IPS-11a (cell line): ENCODE data around the gene ATG12.
"Not testable (repeated sequence)": the region's sequence is repeated elsewhere in the genome, so short reads cannot be mapped to it uniquely, and the experiment has no call there.

Experiments
- H3K4me3 ChIP-seq: one replicate; pipeline ENCODE4 v1.5.1; 2013; ENCODE audit warnings: low read depth, low read length, control low read depth

The ATG12 gene

DNA sequence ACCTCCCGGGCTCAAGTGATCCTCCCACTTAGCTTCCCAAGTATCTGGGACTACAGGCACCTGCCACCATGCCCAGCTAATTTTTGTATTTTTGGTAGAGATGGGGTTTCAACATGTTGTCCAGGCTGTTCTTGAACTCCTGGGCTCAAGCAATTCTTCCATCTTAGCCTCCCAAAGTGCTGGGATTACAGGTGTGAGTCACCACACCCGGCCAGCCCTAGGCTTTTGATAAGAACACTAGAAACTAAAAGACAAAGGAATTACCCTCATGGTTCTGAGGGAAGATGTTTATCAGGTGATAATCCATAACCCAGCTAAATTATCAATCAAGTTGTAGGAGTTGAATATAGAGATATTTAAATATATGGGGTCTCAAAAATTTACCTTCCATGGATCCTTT, 33.3 kb downstream of the ATG12 start:
- H3K4me3 ChIP-seq = not testable (repeated sequence)

DNA sequence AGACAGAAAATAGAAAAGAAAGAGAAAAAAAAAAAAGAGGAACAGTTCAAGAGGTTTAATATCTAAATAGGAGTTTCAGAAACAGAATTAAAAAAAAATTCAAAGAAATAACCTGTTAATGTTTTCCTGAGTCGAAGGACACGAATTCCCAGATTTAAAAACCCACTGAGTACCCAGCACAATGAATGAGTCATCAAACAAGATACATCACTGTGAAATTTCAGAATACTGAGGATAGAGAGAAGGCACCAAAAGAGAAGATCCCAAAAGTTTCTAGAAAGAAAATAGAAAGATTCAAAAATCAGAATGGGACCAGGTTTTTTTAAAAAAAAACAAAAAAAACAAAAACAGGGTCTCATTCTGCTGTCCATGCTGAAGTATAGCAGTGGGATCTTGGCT, 33.7 kb downstream of the ATG12 start:
- no peak overlapping the region for H3K4me3 ChIP-seq

DNA sequence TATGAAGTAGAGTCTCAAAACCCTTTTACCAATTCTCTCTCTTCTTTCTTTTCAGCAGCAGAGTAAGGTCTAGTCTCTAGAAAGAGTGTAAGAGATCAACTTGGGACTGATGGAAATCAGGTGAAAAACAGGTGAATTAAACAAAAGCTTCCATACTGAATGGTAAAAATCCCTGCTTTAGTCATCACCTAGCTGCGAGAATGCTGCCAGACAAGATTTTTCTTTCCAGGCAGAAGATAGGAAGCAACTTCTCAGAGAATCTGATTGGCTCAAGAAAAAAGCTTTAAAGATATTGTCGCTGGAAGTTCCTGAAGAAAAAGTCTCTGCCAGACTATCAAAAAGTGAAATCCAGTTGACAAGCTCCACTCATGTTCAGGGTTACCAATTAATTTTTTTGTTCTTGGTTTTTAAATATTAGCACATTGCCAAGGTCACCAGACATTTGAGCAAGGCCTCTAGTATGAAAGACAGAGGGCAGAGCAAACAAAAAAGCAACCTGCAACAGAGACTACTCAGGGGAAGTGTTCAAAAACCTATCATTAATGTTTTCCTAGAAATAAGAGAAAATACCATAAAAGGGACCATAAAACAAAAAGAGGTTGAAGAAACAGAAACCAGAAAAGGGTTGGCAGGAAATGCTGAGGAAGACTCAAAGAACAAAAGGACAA, 34.2 kb downstream of the ATG12 start:
- H3K4me3 ChIP-seq = no peak overlapping the region

DNA sequence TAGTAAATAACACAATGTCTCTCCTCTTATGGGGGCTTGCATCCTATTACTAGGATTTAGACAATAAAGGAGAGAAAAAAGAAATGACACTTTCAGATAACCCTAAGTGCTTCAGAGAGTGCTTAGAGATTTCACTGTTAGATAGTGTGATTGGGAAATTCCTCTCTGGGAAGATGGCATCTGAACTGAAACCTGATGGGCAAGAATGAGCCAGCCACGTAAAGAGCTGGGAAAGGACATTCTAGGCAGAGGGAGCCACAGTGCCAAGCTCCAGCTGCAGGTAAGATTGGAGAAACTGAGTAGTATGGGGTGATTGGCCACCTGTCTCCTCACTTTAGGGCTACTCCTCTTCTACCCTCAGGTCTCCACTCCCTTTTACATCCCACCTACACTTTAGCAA, 39.4 kb downstream of the ATG12 start:
- no peak overlapping the region for H3K4me3 ChIP-seq

DNA sequence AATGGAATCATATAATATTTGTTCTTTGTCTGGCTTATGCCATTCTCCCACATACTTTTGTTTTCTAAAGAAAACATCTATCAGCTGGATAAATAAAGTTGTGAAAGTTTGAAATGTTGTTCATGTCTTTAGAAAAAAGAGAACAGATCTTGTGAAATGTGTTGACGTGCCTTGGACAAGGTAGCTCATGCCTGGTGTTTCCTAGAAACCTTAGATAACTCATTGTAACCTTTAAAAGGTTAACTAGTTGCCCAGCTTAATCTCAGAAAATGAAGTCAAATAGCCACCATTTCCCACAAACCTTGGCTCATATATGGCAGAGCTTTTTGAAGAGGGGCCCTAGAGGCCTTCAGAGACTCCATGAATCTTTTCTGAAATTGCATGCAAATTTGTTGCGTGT, 40.2 kb downstream of the ATG12 start:
- H3K4me3 ChIP-seq = no peak overlapping the region

DNA sequence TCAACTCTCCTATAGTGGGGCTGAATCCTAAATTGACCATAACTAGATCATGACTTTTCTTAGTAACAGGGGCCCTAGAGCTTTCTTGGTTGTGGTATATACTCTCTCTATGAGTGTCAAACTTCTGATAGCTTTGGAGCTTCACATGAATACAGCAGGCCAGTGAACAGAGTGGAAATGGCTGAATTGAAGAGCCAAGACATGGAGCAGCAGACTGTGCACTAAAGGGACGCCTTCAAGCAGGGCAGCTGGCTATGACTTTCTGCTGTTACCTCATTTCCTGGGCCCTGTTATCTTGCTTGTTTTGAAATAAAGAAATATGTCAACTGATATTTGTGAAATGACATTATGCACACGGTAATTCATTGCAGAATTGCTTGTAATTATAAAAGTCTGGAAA, 41.3 kb downstream of the ATG12 start:
- no peak overlapping the region for H3K4me3 ChIP-seq

DNA sequence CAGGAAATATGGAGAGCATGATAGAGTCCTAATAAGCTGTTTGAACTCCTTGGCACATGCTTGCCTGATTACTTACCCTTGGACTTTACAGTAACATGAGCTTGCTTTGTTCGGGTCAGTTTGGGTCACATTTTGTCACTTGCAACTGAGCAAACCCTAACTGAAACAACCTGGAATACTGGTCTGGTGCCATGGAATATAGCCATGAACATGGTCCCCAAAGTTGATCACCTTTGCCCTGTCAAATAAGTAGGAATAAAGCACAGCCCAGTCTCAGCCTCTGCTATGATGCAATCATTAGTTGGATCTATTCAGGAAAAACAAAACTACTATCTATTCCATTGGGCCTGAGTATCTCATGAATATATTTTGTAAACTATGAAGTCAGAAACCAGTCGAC, 43.1 kb downstream of the ATG12 start:
- no peak overlapping the region for H3K4me3 ChIP-seq

DNA sequence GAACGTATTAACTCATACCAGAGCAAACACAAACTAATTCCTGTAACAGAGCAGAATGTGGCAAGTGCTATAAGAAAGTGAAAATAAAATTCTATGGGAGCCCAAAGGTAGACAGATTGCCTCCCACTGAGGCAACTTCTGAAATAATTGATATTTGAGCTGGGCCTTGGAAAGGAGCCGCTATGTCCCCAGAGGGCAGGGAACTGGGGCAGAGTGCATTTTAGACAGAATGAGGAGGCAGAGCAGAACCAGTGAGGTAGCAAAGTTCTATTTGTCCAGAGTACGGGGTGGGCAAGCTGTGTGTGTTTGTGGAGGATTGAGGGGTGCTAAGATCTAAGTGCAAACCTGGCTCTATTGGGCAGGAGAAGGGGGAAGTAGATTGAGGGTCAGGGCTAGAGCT, 44.7 kb downstream of the ATG12 start:
- no peak overlapping the region for H3K4me3 ChIP-seq

DNA sequence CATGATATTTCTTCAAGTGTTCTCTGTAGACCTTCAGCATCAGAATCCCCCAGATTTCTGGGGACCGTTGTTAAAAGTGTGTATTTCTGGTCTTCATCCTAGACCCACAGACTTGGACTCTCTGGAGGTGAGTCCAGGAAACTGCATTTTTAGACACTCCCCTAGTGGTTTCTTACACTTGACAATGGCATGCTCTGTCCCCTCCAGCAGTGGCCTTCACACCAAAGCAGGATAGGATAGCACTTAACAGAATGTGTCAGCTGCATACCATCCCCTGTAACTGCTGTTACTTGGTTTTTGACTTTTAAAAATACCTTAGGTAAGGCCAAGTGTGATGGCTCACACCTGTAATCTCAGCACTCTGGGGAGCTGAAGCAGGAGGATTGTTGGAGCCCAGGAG, 45.7 kb downstream of the ATG12 start:
- no peak overlapping the region for H3K4me3 ChIP-seq

DNA sequence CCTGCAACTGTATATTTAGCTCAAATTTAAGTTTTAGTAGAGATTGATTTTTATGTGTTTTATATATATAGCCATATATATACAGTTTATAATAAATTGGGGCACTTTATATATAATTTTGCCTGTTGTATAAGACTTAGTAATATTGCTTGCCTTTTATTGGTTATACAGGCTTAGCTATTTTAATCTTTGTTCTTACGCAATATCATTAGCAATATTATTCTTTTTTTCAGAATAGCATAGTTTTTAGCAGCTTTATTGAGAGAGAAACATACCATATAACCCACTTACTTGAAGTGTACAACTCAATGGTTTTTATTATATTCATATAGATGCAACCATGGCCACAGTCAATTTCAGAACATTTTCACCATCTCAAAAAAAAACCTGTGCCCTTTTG, 52.9 kb downstream of the ATG12 start:
- H3K4me3 ChIP-seq = no peak overlapping the region

DNA sequence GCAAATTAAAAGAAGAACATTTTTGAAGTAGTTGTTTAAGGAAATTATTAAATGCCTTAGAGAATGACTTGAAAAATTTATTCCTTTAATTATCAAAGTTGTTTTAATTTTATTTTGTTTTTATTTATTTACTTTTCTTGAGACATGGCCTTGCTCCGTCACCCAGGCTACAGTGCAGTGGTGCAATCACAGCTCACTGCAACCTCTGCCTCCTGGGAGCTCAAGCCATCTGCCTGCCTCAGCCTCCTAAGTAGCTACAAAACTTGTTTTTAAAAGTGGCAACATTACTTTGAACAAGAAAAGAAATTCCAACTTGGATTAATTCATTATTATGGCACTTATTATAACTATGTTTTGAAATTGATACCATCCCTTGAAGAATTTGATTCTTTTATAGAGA, 53.9 kb downstream of the ATG12 start:
- no peak overlapping the region for H3K4me3 ChIP-seq

DNA sequence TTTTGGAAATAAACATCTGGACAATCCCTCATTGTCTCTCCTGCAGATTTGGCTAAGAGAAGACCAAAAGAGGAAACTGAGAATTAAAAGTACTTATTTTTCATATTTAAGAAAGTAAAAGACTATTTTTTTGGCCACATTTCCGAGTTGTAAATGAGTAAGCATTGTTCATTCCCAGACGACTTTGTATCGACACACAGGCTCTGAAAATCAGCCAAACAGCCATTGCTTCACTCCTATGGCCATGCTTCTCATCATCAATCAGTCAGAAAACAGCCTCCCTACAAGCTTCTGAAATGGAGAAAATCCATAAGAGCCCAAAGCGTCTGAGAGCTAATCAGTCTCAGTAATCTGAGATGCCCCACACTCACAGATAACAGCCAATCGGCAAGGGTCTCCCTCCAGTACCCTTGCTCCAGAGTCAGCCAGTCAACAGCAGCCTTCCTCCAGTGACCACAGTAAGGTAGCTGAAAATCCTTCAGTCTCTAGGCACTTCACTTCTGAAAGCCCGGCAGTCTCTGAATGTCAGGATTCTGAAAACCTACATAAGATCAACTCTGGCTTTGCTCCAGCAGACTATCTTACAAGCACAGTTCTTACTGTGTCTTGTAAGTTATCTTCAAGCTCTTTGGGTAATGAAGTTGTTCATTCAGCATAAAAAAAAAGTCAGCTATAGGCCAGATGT, 55.8 kb downstream of the ATG12 start:
- H3K4me3 ChIP-seq = no peak overlapping the region

DNA sequence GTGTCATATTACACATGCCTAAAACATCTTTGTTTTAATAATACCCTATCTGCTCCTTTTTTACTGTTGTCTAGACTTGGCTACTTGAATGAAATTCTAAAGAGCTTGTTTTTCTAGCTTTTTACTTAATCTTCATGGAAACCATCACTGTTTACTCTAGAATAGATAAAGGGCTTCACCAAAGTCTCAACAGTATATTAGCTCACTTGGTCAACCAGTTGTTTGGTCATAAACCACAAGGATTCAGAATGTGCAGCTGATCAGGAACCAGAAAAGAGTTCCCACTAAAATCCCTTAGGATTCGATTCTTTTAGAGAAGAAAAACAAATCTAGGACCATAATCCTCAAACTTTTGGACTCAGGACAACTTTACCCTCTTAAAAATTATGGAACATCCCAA, 62.9 kb downstream of the ATG12 start:
- H3K4me3 ChIP-seq = no peak overlapping the region
